Endothelial cell of umbilical vein (primary cell): ENCODE measurements around the gene PNMA1.

Experiments used
- CTCF ChIP-seq, 2 donors: IDR thresholded peaks; 1 replicate in 1 of 2; 2 replicates in 1 of 2; pipeline ENCODE4 v1.5.1; 2011; ENCODE audit warnings: low read length in 2 of 2, mild to moderate bottlenecking in 2 of 2, moderate library complexity in 2 of 2, control low read depth in 1 of 2, inconsistent platforms in 1 of 2, low read depth in 1 of 2; ENCODE audit not compliant: insufficient read depth in 1 of 2; ENCODE audit errors: extremely low read depth in 1 of 2
- EZH2 ChIP-seq: IDR thresholded peaks from 2 replicates; pipeline ENCODE4 v1.6.1; 2012; ENCODE audit warnings: borderline replicate concordance, low read depth, mild to moderate bottlenecking, moderate library complexity, low read length, inconsistent platforms; ENCODE audit not compliant: severe bottlenecking
- GATA2 ChIP-seq: IDR thresholded peaks from 2 replicates; pipeline ENCODE4 v1.7.0; 2011; ENCODE audit warnings: low read depth, mild to moderate bottlenecking, moderate library complexity, mixed read lengths, low read length; ENCODE audit not compliant: insufficient read length, insufficient read depth
- MAX ChIP-seq: IDR thresholded peaks from 2 replicates; pipeline ENCODE4 v1.6.1; 2011; ENCODE audit not compliant: insufficient read depth, insufficient read length
- MYC ChIP-seq: IDR thresholded peaks from one replicate; pipeline ENCODE4 v1.6.1; 2011; ENCODE audit warnings: mild to moderate bottlenecking, low read depth, low read length
- POLR2A ChIP-seq: IDR thresholded peaks from 2 replicates; pipeline ENCODE4 v1.6.1; 2012; ENCODE audit warnings: low read depth, mild to moderate bottlenecking, control low read depth, low read length
- POLR2AphosphoS5 ChIP-seq: IDR thresholded peaks from 2 replicates; pipeline ENCODE4 v1.6.1; 2012; ENCODE audit warnings: low read depth, mild to moderate bottlenecking, control low read depth, low read length, moderate library complexity; ENCODE audit not compliant: insufficient read depth

- no peak for TF ChIP-seq POLR2A
- no peak for TF ChIP-seq MYC
- TF ChIP-seq CTCF (IDR thresholded peaks at IDR 0.05; ENCODE audit: extremely low read depth in 1 of 2, insufficient read depth in 1 of 2, low read depth in 1 of 2, low read length in 2 of 2): no peak
- TF ChIP-seq POLR2AphosphoS5: peak; percentile 40
- no peak for TF ChIP-seq GATA2
- no peak for TF ChIP-seq EZH2
- TF ChIP-seq MAX: no peak
These were observed 45.1 kb upstream of the PNMA1 start for GRCh38 chr14:73759183-73759713.
